GM12878 (cell line): ENCODE data around the gene ZNF85. TPM values are rescaled to one million over a fixed set of nuclear protein-coding genes. Genes with fewer than 3 reads are reported as not detected.

Experiments used
- ATAC-seq: fragments of 200-7000 bp; cut with Tn5 transposase; 3 replicates; pipeline ENCODE4 v1.9.1; 2020; ENCODE audit warnings: mild to moderate bottlenecking, moderate library complexity
- BruUV-seq: library from RNA; stranded (reverse); fragments of 400-500 nt; replicated peaks from 2 replicates; lab custom pipeline; 2021; lab: Mats Ljungman, UMichigan
- CTCF ChIA-PET: fragments of 300-600 bp; sonication (Branson Sonifier 250); formaldehyde crosslinking; extraction: SDS; loops from one replicate; lab custom pipeline; 2021; ENCODE audit warnings: inconsistent platforms; lab: Yijun Ruan, JAX
- POLR2A ChIA-PET: fragments of 350-600 bp; formaldehyde crosslinking; extraction: SDS; loops from one replicate; lab custom pipeline; 2021; ENCODE audit warnings: inconsistent platforms; lab: Charles Lee
- RAD21 ChIA-PET: fragments of 300-600 bp; sonication (Branson Sonifier 250); formaldehyde crosslinking; loops from one replicate; lab custom pipeline; 2023; ENCODE audit warnings: antibody characterized with exemption; ENCODE audit not compliant: unreplicated experiment; lab: Charles Lee
- SMC1A ChIA-PET: fragments of 300-600 bp; sonication (Branson Sonifier 250); formaldehyde crosslinking; loops from one replicate; lab custom pipeline; 2023; ENCODE audit not compliant: unreplicated experiment, uncharacterized antibody; lab: Charles Lee
- DNase-seq: peaks from one replicate; pipeline ENCODE4 v3.0.0-alpha.2; 2011; ENCODE audit warnings: low read depth, low spot score
- FAIRE-seq: peaks from 3 replicates; lab custom pipeline; 2011; peaks lifted over from hg19 to GRCh38; lab: Jason Lieb, UNC
- H2AFZ ChIP-seq: 2 replicates; pipeline ENCODE4 v1.6.0; 2011; ENCODE audit warnings: low read depth, low read length, control low read depth; ENCODE audit not compliant: control insufficient read depth
- H3K27ac ChIP-seq: 2 replicates; pipeline ENCODE4 v1.5.1; 2011; ENCODE audit warnings: control low read depth; ENCODE audit not compliant: control insufficient read depth, insufficient read depth
- H3K27me3 ChIP-seq, 2 experiments: replicated peaks in 1 of 2; 2 replicates each; pipeline versions ENCODE4 v1.6.0 to v1.6.1; 2011; ENCODE audit warnings: low read length in 1 of 2; ENCODE audit not compliant: control insufficient read depth in 2 of 2, insufficient read depth in 2 of 2
- H3K36me3 ChIP-seq, 2 experiments: 2 replicates each; pipeline ENCODE4 v1.5.1; 2011; ENCODE audit warnings: low read length in 1 of 2; ENCODE audit not compliant: control insufficient read depth in 2 of 2, insufficient read depth in 2 of 2
- H3K4me1 ChIP-seq: 2 replicates; pipeline ENCODE4 v1.6.1; 2011; ENCODE audit warnings: mild to moderate bottlenecking, low read length, moderate library complexity, mixed read lengths; ENCODE audit not compliant: control insufficient read depth, insufficient read depth
- H3K4me2 ChIP-seq: 2 replicates; pipeline ENCODE4 v1.6.0; 2011; ENCODE audit warnings: control low read depth; ENCODE audit not compliant: control insufficient read depth, insufficient read depth
- H3K4me3 ChIP-seq: fragments of 200-600 bp; sonication (generic); 2 replicates; pipeline ENCODE4 v1.5.1; 2016
- H3K79me2 ChIP-seq: 2 replicates; pipeline ENCODE4 v1.6.0; 2011; ENCODE audit warnings: low read length; ENCODE audit not compliant: control insufficient read depth, insufficient read depth
- H3K9ac ChIP-seq: 2 replicates; pipeline ENCODE4 v1.8.0; 2011; ENCODE audit warnings: low read length, control low read depth, mixed read lengths; ENCODE audit not compliant: control insufficient read depth, insufficient read depth
- H3K9me3 ChIP-seq: replicated peaks from 3 replicates; pipeline ENCODE4 v1.5.1; 2011; ENCODE audit warnings: mild to moderate bottlenecking, low read length; ENCODE audit not compliant: control insufficient read depth, insufficient read depth
- H4K20me1 ChIP-seq: 2 replicates; pipeline ENCODE4 v1.6.0; 2011; ENCODE audit not compliant: control insufficient read depth, insufficient read depth
- EP300 ChIP-seq, 2 experiments: fragments of 150-350 bp in 1 of 2; IDR thresholded peaks; 2 replicates each; pipeline ENCODE4 v1.6.1; 2011 to 2012; ENCODE audit warnings: low read depth in 2 of 2, low read length in 2 of 2, borderline replicate concordance in 1 of 2, improper control_type of control experiment in 1 of 2, inconsistent platforms in 1 of 2; ENCODE audit not compliant: control insufficient read depth in 1 of 2
- MEF2A ChIP-seq: IDR thresholded peaks from 2 replicates; pipeline ENCODE4 v1.6.1; 2011; ENCODE audit warnings: low read depth, mild to moderate bottlenecking, low read length, moderate library complexity; ENCODE audit not compliant: insufficient read depth
- PML ChIP-seq: IDR thresholded peaks from 2 replicates; pipeline ENCODE4 v1.6.1; 2012; ENCODE audit warnings: low read length, inconsistent platforms
- RAD21 ChIP-seq: IDR thresholded peaks from 2 replicates; pipeline ENCODE4 v1.6.1; 2011; ENCODE audit warnings: mild to moderate bottlenecking, low read depth, low read length, moderate library complexity; ENCODE audit not compliant: insufficient read depth
- SIN3A ChIP-seq: IDR thresholded peaks from 2 replicates; pipeline ENCODE4 v1.6.1; 2012; ENCODE audit warnings: low read depth, low read length, improper control_type of control experiment
- WRNIP1 ChIP-seq: IDR thresholded peaks from 2 replicates; pipeline ENCODE4 v1.6.1; 2011; ENCODE audit warnings: low read depth, low read length, improper control_type of control experiment, borderline replicate concordance
- WGBS: methylation state at CpG from one replicate; pipeline ENCODE4 v1.1.6; 2016; ENCODE audit warnings: low lambda C conversion rate; ENCODE audit not compliant: insufficient replicate concordance, insufficient coverage; ENCODE audit errors: missing lambda C conversion rate; 5-methylcytosine and 5-hydroxymethylcytosine counted together
- in situ Hi-C: fragments of 300-500 bp; cut with MboI; formaldehyde crosslinking; loops from 9 replicates; pipeline ENCODE4 v1.14.3; 2018; ENCODE audit warnings: mixed read lengths
- intact Hi-C: fragments of 100-400 bp; cut with micrococcal nuclease; formaldehyde crosslinking; loops from one replicate; pipeline ENCODE4 v1.14.2; 2022; ENCODE audit not compliant: unreplicated experiment
- polyA plus RNA-seq, 11 experiments: library from polyadenylated mRNA; depleted of rRNA in 4 of 11; unstranded in 6 of 11; stranded (reverse) in 5 of 11; fragments of >200 nt; fragmentation: Nextera tagmentation in 4 of 11; fragmentation: Illumina TruSeq in 1 of 11; extraction: Ambion mirVana in 4 of 11; extraction: Trizol in 1 of 11; gene quantifications; 1 replicate in 1 of 11; 2 replicates in 10 of 11; pipeline versions ENCODE4 v1.2.1 to v1.2.3, GENCODE V29; 2011 to 2016; ENCODE audit warnings: inconsistent platforms in 2 of 11, missing spikeins in 2 of 11, low read depth in 1 of 11
- total RNA-seq, 4 experiments: library from RNA; depleted of rRNA in 3 of 4; stranded (reverse); fragments of >200 nt in 3 of 4; fragmentation: Illumina TruSeq in 1 of 4; extraction: Trizol in 1 of 4; gene quantifications; 2 replicates each; pipeline versions ENCODE4 v1.2.1 to v1.2.3, GENCODE V29; 2013 to 2021
- TF ChIP-seq, protein P1 (sequence below): fragments of 450-650 bp; IDR thresholded peaks from 2 replicates; pipeline ENCODE4 v1.6.1; 2017; ENCODE audit warnings: mild to moderate bottlenecking, low read depth, inconsistent platforms; ENCODE audit not compliant: poor library complexity, severe bottlenecking
- TF ChIP-seq, protein P2 (sequence below), 3 experiments: IDR thresholded peaks in 2 of 3; conservative IDR thresholded peaks in 1 of 3; 2 replicates each; pipeline ENCODE4 v1.5.1; 2011; ENCODE audit warnings: low read depth in 3 of 3, low read length in 3 of 3, mild to moderate bottlenecking in 3 of 3, control low read depth in 2 of 3, moderate library complexity in 2 of 3, inconsistent platforms in 1 of 3, mixed read lengths in 1 of 3; ENCODE audit not compliant: control insufficient read depth in 2 of 3, insufficient read depth in 1 of 3; ENCODE audit errors: extremely low read depth in 1 of 3
- TF ChIP-seq, protein P3 (sequence below): IDR thresholded peaks from 2 replicates; pipeline ENCODE4 v1.6.1; 2011; ENCODE audit warnings: low read depth, mild to moderate bottlenecking, low read length, moderate library complexity, borderline replicate concordance; ENCODE audit errors: extremely low read depth
- TF ChIP-seq, protein P4 (sequence below): IDR thresholded peaks from 2 replicates; pipeline ENCODE4 v1.6.1; 2011; ENCODE audit warnings: borderline replicate concordance, low read depth, mild to moderate bottlenecking, moderate library complexity, low read length; ENCODE audit not compliant: insufficient read depth, poor library complexity, severe bottlenecking
- TF ChIP-seq, protein P5 (sequence below): fragments of 150-350 bp; IDR thresholded peaks from 2 replicates; pipeline ENCODE4 v1.6.1; 2016; ENCODE audit warnings: low read depth, low read length

ZNF85 gene
- total and polyA plus RNA-seq, 10 of the 15 experiments (the other 5 are each of a cell fraction or from before 2014, with no cell fraction given): 12.6 to 31.7 (median 20.9) TPM

DNA sequence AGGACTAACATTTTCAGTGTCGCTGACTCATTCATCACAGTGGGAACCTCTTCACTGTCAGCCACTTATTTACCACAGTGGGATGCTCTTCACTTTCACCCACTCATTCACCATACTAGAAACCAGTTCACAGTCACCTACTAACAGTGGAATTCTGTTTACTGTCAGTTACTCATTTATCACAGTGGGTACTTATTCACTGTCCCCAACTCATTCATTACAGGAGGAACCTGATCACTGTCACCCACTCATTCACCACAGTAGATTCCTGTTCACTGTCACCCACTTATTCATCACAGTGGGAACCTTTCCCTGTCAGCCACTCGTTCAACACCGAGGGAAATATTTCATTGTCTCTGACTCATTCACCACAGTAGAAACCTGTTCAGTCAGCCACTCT is 10.1 kb upstream of the ZNF85 start:
- DNase-seq (no peak), ATAC-seq (no peak), FAIRE-seq (no peak)
- H3K79me2 ChIP-seq: no peaks in the 10 kb centered on the region
- TF ChIP-seq EP300 (IDR thresholded peaks at IDR 0.05; ENCODE audit: borderline replicate concordance in 1 of 2, control insufficient read depth in 1 of 2, low read depth in 2 of 2, low read length in 2 of 2) (no peak), RAD21 (no peak), MEF2A (no peak), PML (no peak), SIN3A (no peak), WRNIP1 (no peak)
- TF ChIP-seq, protein P1, sequence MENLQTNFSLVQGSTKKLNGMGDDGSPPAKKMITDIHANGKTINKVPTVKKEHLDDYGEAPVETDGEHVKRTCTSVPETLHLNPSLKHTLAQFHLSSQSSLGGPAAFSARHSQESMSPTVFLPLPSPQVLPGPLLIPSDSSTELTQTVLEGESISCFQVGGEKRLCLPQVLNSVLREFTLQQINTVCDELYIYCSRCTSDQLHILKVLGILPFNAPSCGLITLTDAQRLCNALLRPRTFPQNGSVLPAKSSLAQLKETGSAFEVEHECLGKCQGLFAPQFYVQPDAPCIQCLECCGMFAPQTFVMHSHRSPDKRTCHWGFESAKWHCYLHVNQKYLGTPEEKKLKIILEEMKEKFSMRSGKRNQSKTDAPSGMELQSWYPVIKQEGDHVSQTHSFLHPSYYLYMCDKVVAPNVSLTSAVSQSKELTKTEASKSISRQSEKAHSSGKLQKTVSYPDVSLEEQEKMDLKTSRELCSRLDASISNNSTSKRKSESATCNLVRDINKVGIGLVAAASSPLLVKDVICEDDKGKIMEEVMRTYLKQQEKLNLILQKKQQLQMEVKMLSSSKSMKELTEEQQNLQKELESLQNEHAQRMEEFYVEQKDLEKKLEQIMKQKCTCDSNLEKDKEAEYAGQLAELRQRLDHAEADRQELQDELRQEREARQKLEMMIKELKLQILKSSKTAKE: no peak
- TF ChIP-seq, protein P2, sequence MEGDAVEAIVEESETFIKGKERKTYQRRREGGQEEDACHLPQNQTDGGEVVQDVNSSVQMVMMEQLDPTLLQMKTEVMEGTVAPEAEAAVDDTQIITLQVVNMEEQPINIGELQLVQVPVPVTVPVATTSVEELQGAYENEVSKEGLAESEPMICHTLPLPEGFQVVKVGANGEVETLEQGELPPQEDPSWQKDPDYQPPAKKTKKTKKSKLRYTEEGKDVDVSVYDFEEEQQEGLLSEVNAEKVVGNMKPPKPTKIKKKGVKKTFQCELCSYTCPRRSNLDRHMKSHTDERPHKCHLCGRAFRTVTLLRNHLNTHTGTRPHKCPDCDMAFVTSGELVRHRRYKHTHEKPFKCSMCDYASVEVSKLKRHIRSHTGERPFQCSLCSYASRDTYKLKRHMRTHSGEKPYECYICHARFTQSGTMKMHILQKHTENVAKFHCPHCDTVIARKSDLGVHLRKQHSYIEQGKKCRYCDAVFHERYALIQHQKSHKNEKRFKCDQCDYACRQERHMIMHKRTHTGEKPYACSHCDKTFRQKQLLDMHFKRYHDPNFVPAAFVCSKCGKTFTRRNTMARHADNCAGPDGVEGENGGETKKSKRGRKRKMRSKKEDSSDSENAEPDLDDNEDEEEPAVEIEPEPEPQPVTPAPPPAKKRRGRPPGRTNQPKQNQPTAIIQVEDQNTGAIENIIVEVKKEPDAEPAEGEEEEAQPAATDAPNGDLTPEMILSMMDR (IDR thresholded peaks at IDR 0.05 in 2 of 3, conservative IDR thresholded peaks at IDR 0.05 in 1 of 3; ENCODE audit: control insufficient read depth in 2 of 3, extremely low read depth in 1 of 3, insufficient read depth in 1 of 3, low read depth in 3 of 3, low read length in 3 of 3): no peak
- TF ChIP-seq, protein P3, sequence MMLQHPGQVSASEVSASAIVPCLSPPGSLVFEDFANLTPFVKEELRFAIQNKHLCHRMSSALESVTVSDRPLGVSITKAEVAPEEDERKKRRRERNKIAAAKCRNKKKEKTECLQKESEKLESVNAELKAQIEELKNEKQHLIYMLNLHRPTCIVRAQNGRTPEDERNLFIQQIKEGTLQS: no peak
- TF ChIP-seq, protein P4, sequence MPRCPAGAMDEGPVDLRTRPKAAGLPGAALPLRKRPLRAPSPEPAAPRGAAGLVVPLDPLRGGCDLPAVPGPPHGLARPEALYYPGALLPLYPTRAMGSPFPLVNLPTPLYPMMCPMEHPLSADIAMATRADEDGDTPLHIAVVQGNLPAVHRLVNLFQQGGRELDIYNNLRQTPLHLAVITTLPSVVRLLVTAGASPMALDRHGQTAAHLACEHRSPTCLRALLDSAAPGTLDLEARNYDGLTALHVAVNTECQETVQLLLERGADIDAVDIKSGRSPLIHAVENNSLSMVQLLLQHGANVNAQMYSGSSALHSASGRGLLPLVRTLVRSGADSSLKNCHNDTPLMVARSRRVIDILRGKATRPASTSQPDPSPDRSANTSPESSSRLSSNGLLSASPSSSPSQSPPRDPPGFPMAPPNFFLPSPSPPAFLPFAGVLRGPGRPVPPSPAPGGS: no peak
- TF ChIP-seq, protein P5, sequence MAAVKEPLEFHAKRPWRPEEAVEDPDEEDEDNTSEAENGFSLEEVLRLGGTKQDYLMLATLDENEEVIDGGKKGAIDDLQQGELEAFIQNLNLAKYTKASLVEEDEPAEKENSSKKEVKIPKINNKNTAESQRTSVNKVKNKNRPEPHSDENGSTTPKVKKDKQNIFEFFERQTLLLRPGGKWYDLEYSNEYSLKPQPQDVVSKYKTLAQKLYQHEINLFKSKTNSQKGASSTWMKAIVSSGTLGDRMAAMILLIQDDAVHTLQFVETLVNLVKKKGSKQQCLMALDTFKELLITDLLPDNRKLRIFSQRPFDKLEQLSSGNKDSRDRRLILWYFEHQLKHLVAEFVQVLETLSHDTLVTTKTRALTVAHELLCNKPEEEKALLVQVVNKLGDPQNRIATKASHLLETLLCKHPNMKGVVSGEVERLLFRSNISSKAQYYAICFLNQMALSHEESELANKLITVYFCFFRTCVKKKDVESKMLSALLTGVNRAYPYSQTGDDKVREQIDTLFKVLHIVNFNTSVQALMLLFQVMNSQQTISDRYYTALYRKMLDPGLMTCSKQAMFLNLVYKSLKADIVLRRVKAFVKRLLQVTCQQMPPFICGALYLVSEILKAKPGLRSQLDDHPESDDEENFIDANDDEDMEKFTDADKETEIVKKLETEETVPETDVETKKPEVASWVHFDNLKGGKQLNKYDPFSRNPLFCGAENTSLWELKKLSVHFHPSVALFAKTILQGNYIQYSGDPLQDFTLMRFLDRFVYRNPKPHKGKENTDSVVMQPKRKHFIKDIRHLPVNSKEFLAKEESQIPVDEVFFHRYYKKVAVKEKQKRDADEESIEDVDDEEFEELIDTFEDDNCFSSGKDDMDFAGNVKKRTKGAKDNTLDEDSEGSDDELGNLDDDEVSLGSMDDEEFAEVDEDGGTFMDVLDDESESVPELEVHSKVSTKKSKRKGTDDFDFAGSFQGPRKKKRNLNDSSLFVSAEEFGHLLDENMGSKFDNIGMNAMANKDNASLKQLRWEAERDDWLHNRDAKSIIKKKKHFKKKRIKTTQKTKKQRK: no peak
- no TSS peak for BruUV-seq
- H3K27ac ChIP-seq: no peak overlapping the region
- no peaks in the 10 kb centered on the region for H4K20me1 ChIP-seq
- H3K4me2 ChIP-seq: no peak overlapping the region
- no peak overlapping the region for H3K4me3 ChIP-seq
- H3K36me3 ChIP-seq: no peaks in the 10 kb centered on the region
- H3K27me3 ChIP-seq: no peaks in the 10 kb centered on the region
- CTCF ChIA-PET: no interaction called here
- RAD21 ChIA-PET: no interaction called here
- H2AFZ ChIP-seq: no peak overlapping the region
- in situ Hi-C loops (no loop called here), intact Hi-C loops (no loop called here)
- H3K9me3 ChIP-seq: peaks cover 6% of the 10 kb centered on the region; the same call in 2 of the 3 replicates
- 18% methylated on average over 3 of the region's 3 CpGs for WGBS
- SMC1A ChIA-PET: no interaction called here
- H3K4me1 ChIP-seq: no peaks in the 10 kb centered on the region
- no peak overlapping the region for H3K9ac ChIP-seq
- POLR2A ChIA-PET: no interaction called here
